GM19025 (cell line): Measurements from ENCODE around the gene ABCE1.

Experiments used
- ATAC-seq: cut with Tn5 transposase; IDR thresholded peaks from one replicate; pipeline ENCODE4 v1.9.1; 2021; ENCODE audit warnings: mild to moderate bottlenecking, low read depth, moderate library complexity; ENCODE audit not compliant: unreplicated experiment

The ABCE1 gene

DNA sequence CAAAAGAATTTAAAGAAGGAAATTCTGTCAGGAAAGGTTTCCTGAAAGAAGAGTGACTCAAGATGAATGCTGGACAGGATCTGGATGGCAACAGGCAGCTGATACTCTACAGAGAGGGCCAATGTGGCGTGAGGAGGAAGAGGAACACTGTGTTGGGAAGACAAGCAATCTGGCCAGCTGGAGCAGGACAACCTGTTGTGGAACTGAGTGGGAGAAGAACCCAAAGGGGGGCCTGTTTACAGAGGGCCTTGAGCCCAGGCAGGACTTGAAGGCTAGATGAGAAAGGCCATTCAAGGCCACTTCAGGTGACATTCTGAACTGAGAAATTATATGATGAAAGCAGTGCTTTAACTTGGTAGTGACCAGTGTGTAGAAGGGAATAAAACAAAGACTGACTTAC lies 73.8 kb downstream of the ABCE1 start:
- ATAC-seq = no peak

DNA sequence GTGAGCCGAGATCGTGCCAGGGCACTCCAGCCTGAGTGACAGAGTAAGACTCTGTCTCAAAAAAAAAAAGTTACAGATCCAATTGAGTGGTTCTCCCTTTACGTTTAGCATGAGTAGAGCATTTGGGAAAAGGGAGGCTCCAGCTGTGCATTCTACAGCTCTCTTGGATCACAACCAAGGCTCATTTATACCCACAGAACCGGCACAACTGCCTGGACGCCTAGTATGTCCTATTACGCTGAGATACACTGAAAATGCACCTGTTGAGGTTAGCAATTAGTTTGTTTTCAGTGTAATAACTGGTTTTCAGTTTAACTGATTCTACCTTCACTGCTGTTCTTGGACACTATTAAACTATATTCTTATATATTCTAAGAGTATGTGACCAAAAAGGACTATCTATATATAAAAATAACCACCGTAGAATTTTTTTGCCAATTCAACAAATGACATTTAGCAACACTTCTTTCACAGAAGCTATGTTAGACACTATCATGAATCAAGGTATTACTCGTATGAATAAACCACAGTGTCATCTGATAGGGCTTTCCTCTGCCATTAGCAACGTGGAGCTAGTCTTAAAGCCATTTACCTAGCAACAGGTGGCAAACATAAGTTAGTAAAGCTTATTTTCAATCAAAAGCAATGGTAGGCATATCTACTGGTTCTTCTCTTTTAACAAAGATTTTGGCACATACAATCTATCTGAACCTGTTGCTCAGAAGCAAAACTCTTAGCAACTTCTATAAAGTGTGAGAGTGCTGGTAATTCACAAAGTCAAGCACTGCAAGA lies 78.7 kb downstream of the ABCE1 start:
- no peak for ATAC-seq

DNA sequence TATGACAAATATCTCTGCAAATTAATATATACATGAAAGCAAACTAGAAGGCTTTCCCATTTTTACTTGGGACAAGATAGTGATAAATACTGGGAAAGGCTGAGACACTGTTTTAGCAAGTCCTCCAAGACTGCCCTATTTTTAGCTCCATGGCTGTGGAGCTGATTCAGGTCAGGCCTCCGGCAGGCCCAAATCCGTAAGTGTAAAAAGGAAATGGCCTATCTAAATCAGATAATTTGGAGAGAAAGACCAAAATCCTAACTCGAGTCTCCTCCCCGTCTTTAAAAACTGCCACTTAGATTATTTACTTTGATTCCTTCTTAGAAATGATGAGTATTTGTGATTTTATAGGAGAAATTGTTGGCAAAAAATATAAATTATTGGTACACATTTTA lies 79.4 kb downstream of the ABCE1 start:
- ATAC-seq = no peak

DNA sequence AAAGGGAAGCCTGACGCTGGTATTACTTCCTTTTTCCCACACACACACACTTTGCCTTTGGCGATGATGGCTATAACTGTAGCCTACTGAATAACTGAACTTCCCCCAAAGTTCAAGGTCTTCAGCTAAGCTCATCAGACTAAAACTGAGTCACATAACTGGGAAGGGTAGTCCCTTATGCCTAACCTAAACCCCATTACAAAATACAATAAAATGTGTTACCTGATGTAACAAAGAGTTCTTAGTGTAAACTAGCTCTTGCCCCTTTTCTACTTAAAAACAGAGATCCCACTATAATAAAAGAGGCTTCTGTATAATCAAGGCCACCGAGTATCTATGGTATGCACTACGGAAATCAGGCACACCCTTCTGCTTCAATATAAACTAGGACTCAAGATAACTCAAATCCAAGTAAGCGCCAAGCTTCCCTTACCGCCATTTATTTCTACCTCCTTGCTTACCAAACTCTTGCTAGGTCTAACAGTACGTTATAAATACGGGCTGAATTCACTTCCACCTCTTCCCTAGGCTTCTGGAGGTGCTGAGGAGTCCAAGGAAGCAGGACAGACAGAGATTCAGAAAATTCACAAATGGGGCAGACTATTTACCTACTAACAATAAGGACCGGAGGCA lies 79.9 kb downstream of the ABCE1 start:
- ATAC-seq = no peak

DNA sequence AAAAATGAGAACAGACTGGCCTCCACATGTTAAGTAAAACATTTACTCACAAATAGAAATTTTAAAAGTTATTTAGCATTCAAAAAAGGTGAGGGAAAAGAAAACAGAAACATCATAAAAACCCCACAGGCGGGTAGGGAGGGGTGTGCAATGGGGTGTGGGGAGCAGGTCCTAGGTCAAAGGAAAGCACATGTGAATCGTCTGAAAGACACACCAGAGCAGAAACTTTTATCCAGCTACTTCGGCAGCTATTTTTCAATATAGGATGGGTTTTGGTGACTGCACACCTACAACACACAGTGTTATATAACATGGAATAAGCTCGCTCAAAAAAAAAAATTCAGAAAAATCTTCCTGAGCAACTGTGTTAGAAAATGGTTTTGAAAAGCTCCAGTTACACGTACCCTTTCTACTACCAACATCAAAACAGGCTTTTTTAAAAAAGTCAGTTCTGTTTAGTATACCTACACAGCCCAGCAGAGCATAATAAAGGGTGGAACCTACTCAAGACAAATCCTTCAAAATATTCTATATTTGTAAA lies 80.7 kb downstream of the ABCE1 start:
- no peak for ATAC-seq
